ENCODE results near the gene UCN. TPM values are rescaled to one million over a fixed set of nuclear protein-coding genes. Genes with fewer than 3 reads are reported as not detected.

The UCN gene
- total RNA-seq, 1 donor from 2014 or later, result 1.2 TPM

- TF ChIP-seq CTCF (IDR thresholded peaks at IDR 0.05), result no peak
- Mint-ChIP-seq H3K36me3 (ENCODE audit: low read depth) (peaks cover 15% of the 10 kb centered on the region), H3K4me3 (ENCODE audit: unreplicated experiment) (no peak overlapping the region), H3K4me1 (ENCODE audit: low read depth) (no peaks in the 10 kb centered on the region), H3K27ac (ENCODE audit: unreplicated experiment) (no peak overlapping the region), H3K27me3 (ENCODE audit: low read depth) (no peaks in the 10 kb centered on the region), H3K9me3 (ENCODE audit: low read depth) (no peaks in the 10 kb centered on the region)
- DNase-seq (ENCODE audit: low spot score), result no peak
These were observed 5.8 kb upstream of the UCN start for GRCh38 chr2:27313882-27314645.

- H3K4me3 Mint-ChIP-seq (ENCODE audit: unreplicated experiment), result no peak overlapping the region
- DNase-seq (ENCODE audit: low spot score), result peak; percentile 32
- peaks cover 5% of the 10 kb centered on the region for H3K27me3 Mint-ChIP-seq (ENCODE audit: low read depth)
- TF ChIP-seq CTCF (IDR thresholded peaks at IDR 0.05), result no peak
- peaks cover 9% of the 10 kb centered on the region for H3K4me1 Mint-ChIP-seq (ENCODE audit: low read depth)
- H3K9me3 Mint-ChIP-seq (ENCODE audit: low read depth), result no peaks in the 10 kb centered on the region
- H3K36me3 Mint-ChIP-seq (ENCODE audit: low read depth), result peaks cover 15% of the 10 kb centered on the region
- H3K27ac Mint-ChIP-seq (ENCODE audit: unreplicated experiment), result no peak overlapping the region
These were observed 3.9 kb upstream of the UCN start for GRCh38 chr2:27312152-27312551.

- Mint-ChIP-seq H3K4me1 (ENCODE audit: low read depth) (peaks cover 9% of the 10 kb centered on the region), H3K27ac (ENCODE audit: unreplicated experiment) (no peak overlapping the region), H3K9me3 (ENCODE audit: low read depth) (no peaks in the 10 kb centered on the region), H3K27me3 (ENCODE audit: low read depth) (peaks cover 10% of the 10 kb centered on the region), H3K36me3 (ENCODE audit: low read depth) (peaks cover 15% of the 10 kb centered on the region), H3K4me3 (ENCODE audit: unreplicated experiment) (no peak overlapping the region)
- DNase-seq (ENCODE audit: low spot score), result no peak
- TF ChIP-seq CTCF (IDR thresholded peaks at IDR 0.05), result no peak
These were observed 1.4 kb upstream of the UCN start for GRCh38 chr2:27309651-27310050.

- H3K9me3 Mint-ChIP-seq (ENCODE audit: low read depth), result no peaks in the 10 kb centered on the region
- peaks cover 9% of the 10 kb centered on the region for H3K4me1 Mint-ChIP-seq (ENCODE audit: low read depth)
- no peak for DNase-seq (ENCODE audit: low spot score)
- TF ChIP-seq CTCF (IDR thresholded peaks at IDR 0.05), result no peak
- H3K27me3 Mint-ChIP-seq (ENCODE audit: low read depth), result peaks cover 13% of the 10 kb centered on the region
- H3K27ac Mint-ChIP-seq (ENCODE audit: unreplicated experiment), result no peak overlapping the region
- peaks cover 15% of the 10 kb centered on the region for H3K36me3 Mint-ChIP-seq (ENCODE audit: low read depth)
- no peak overlapping the region for H3K4me3 Mint-ChIP-seq (ENCODE audit: unreplicated experiment)
These were observed 493 bp downstream of the UCN start for GRCh38 chr2:27307545-27308358.

- no peak overlapping the region for H3K4me3 Mint-ChIP-seq (ENCODE audit: unreplicated experiment)
- H3K27me3 Mint-ChIP-seq (ENCODE audit: low read depth), result peaks cover 13% of the 10 kb centered on the region
- TF ChIP-seq CTCF (IDR thresholded peaks at IDR 0.05), result no peak
- no peak for DNase-seq (ENCODE audit: low spot score)
- no peaks in the 10 kb centered on the region for H3K9me3 Mint-ChIP-seq (ENCODE audit: low read depth)
- peaks cover 9% of the 10 kb centered on the region for H3K4me1 Mint-ChIP-seq (ENCODE audit: low read depth)
- no peak overlapping the region for H3K27ac Mint-ChIP-seq (ENCODE audit: unreplicated experiment)
- peaks cover 15% of the 10 kb centered on the region for H3K36me3 Mint-ChIP-seq (ENCODE audit: low read depth)
These were observed 1.0 kb downstream of the UCN start for GRCh38 chr2:27307287-27307544.

All from chondrocyte (in vitro differentiated cells).